Bronchial epithelial cell (primary cell): ENCODE results near the gene SHISA8. TPM values are rescaled to one million over a fixed set of nuclear protein-coding genes. Genes with fewer than 3 reads are reported as not detected.
A peak's percentile ranks its signal among the peaks of the same experiment; 100 is the strongest.

ENCODE experiments used
- DNase-seq: peaks from one replicate; pipeline ENCODE4 v3.0.0-alpha.2; 2010; ENCODE audit warnings: low read depth
- FAIRE-seq: peaks from 2 replicates; lab custom pipeline; 2011; peaks lifted over from hg19 to GRCh38; lab: Jason Lieb, UNC
- H3K27me3 ChIP-seq: 2 replicates; pipeline ENCODE4 v1.5.1; 2011; ENCODE audit warnings: low read length; ENCODE audit not compliant: control insufficient read depth, insufficient read depth
- H3K36me3 ChIP-seq: 2 replicates; pipeline ENCODE4 v1.5.1; 2011; ENCODE audit warnings: low read length; ENCODE audit not compliant: control insufficient read depth, insufficient read depth
- H3K4me3 ChIP-seq: 2 replicates; pipeline ENCODE4 v1.5.1; 2011; ENCODE audit warnings: mild to moderate bottlenecking, low read depth, low read length, control low read depth
- total RNA-seq: library from RNA; depleted of rRNA; stranded (reverse); fragments of >200 nt; gene quantifications from 2 replicates; pipeline ENCODE4 v1.2.1, GENCODE V29; 2014
- TF ChIP-seq, protein P1 (sequence below): IDR thresholded peaks from 2 replicates; pipeline ENCODE4 v1.5.1; 2011; ENCODE audit warnings: mild to moderate bottlenecking, moderate library complexity, low read length, control low read depth, inconsistent platforms; ENCODE audit not compliant: insufficient read depth, severe bottlenecking

Gene SHISA8
- total RNA-seq, 1 donor from 2014 or later = not detected

DNA sequence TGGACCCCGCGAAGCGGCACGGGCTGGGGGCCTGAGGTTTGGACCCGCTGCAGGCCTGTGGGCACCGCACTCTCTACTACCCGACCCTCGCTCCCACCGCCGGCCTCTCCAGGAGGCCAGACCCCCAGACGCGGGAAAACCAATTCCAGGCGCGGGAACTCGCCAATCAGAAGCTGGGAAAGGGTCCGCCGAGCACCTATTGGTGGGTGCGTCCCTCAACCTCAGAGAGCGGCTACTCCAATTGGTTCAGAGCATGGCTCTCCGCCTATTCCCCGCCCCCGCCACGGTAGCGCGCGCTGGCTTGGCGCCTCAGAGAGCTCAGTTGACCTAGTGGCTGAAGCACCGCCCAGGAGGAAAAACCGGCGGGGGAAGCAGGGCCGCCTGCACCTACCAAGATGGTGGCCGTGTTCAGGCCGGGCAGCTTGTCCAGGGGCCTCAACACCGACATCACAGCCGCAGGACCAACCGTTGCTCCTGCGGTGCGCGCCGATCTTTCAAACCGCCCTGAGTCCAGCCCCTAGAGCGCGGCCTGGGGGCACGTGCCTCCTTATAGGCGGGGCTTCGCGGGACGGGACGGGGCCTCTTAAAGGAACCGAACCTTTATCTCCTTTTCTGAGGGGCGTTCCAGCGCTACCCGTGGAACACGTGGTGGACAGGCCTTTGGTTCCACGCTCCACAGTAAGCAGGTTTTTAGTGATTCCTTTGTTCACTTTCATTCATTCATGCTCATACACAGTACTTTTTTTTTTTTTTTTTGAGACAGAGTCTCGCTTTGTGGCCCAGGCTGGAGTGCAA, 32.0 kb upstream of the SHISA8 start, which contains the start of gene CENPM:
CENPM (minus strand) TSS at position 524 of the 795 bp plus-strand sequence; CDS start at position 448, 76 bp downstream.
- Histone ChIP-seq H3K27me3 (no peaks in the 10 kb centered on the region), H3K4me3 (peak within 1 kb of the TSS; percentile 74), H3K36me3 (no peaks in the 10 kb centered on the region)
- FAIRE-seq (no peak), DNase-seq (peak; percentile 86)
- TF ChIP-seq, protein P1, sequence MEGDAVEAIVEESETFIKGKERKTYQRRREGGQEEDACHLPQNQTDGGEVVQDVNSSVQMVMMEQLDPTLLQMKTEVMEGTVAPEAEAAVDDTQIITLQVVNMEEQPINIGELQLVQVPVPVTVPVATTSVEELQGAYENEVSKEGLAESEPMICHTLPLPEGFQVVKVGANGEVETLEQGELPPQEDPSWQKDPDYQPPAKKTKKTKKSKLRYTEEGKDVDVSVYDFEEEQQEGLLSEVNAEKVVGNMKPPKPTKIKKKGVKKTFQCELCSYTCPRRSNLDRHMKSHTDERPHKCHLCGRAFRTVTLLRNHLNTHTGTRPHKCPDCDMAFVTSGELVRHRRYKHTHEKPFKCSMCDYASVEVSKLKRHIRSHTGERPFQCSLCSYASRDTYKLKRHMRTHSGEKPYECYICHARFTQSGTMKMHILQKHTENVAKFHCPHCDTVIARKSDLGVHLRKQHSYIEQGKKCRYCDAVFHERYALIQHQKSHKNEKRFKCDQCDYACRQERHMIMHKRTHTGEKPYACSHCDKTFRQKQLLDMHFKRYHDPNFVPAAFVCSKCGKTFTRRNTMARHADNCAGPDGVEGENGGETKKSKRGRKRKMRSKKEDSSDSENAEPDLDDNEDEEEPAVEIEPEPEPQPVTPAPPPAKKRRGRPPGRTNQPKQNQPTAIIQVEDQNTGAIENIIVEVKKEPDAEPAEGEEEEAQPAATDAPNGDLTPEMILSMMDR = no peak

DNA sequence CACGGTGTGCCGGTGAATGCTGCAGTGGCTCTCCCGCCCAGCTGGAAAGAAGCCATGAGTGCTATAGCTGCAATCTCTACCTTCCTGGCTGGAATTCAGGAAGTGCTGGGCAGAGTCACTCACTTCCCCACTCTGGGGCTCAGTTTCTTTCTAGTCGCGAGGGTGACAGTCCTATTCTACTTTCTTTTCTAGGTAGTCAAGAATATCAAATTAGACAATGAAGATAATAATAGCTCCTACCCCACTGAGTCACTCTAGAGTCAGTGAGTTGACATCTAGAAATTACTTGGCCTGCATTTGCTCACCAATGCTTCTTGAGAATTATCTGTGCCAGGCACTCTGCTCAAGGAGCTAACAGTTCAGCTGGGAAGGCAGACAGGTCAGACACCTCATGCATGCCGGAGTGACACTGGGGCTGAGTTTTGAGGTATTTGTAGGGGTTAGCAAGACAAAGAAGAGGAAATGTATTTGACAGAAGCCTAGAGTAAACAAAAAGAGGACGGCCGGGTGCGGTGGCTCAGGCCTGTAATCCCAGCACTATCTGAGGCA, 28.9 kb upstream of the SHISA8 start:
- no peak for FAIRE-seq

DNA sequence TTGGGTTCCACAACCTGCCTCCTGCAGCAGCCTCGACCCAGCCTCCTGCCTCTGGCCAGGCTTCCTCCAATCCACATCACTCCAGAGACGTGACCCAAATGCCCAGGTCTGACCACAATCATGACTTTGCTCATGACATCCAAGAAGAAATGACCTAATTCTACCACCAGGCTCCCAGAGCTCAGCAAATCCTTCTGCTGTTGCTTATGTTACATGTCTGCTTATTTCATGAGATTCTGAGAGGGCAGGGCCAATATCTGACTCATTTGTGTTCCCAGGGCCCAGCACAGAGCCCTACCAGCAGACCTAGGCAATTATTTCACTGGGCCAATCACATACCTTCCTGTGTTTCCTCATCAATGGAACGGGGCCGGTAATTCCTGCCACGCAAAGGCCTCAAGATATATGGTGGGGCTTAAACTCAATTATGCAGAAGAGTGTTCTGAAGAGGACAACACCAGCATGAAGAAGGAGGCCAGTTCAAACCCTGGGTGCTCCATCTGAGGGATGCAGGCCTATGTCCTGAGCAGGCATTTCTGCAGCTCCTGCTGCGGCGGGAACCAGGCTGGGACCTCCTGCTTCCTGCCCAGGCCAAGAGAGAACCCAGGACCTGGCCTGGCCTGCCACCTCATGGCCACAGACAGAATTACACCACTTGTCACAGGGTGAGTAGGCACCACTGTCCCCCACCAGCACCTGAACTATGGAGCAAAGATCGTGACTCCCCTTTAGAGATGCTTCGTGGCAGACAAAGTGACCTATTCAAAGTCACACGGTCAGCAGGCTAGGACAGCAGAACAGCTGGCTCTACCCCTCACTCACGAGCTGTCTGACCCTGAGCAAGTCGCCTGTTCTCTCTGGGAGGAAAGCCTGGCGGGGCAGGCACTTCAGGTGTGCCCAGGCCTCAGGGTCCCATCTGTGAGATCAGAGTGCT, 26.2 kb upstream of the SHISA8 start:
- DNase-seq (peak; percentile 79), FAIRE-seq (peak; percentile 90)
- H3K4me3 ChIP-seq = no peak overlapping the region
- H3K27me3 ChIP-seq = no peaks in the 10 kb centered on the region
- H3K36me3 ChIP-seq = no peaks in the 10 kb centered on the region
- TF ChIP-seq, protein P1 = peak; percentile 90

More for the DNA sequence above, 28.9 kb upstream of the SHISA8 start:
- Histone ChIP-seq H3K36me3 (no peaks in the 10 kb centered on the region), H3K27me3 (no peaks in the 10 kb centered on the region), H3K4me3 (no peak overlapping the region)
- DNase-seq = peak; percentile 49
- TF ChIP-seq, protein P1 = no peak

DNA sequence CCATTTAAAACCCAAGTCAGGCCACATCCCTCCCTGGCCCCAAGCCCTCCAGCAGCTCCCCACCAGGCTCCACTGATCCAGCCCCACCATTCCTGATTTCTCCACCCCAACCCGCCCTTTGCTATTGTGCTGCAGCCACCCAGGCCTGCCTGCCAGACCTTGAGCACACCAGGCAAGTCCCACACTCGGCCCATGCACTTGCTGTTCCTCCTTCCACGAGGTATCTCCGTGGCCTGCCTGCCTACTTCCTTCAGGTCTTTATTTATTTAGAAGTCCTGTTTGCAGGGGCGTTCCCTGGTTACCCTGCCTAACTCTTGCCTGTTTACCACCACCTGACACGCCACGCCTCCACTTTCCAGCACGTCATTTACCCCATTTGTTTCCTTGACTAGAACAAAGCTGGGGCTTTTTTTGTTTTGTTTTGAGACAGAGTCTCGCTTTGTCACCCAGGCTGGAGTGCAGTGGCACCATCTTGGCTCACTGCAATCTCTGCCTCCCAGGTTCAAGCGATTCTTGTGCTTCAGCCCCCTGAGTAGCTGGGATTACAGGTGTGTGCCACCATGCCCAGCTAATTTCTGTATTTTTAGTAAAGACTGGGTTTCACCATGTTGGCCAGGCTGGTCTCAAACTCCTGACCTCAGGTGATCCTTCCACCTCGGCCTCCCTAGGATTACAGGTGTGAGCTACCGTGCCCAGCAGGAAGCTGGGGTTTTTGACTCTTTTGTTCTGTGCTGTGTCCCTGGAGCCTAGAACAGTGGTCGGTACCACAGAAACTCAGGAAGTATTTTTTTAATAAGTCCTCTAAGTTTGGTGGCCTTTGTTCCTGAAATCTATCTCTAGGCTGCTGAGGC, 25.3 kb upstream of the SHISA8 start:
- H3K27me3 ChIP-seq = no peaks in the 10 kb centered on the region
- no peak for DNase-seq
- no peak for FAIRE-seq
- no peak overlapping the region for H3K4me3 ChIP-seq
- TF ChIP-seq, protein P1 = no peak
- H3K36me3 ChIP-seq = no peaks in the 10 kb centered on the region

DNA sequence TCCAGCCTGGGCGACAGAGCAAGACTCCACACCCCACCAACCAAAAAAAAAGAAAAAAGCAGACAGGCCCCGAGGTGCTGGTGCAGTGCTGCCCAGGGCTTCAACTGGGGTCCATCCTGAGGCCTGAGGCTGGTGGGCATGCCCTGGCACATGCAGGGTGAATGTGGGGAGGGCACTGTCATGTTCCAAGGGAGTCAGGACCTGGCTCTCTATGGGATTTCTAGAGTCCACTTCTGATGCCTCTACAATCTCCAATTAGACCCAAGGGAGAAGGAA, 22.0 kb upstream of the SHISA8 start:
- FAIRE-seq (no peak), DNase-seq (no peak)
- TF ChIP-seq, protein P1 = no peak
- Histone ChIP-seq H3K27me3 (no peaks in the 10 kb centered on the region), H3K36me3 (no peaks in the 10 kb centered on the region), H3K4me3 (no peak overlapping the region)
